ENCODE data around the gene NTHL1. TPM values are rescaled to one million over a fixed set of nuclear protein-coding genes. Genes with fewer than 3 reads are reported as not detected.

NTHL1 gene
- total and polyA plus RNA-seq, 10 of the 15 experiments (the other 5 are each of a cell fraction or from before 2014, with no cell fraction given): 0.85 to 54.7 (median 39.0) TPM

- TF ChIP-seq HCFC1 (IDR thresholded peaks at IDR 0.05; ENCODE audit: low read length) (no peak), ZNF384 (IDR thresholded peaks at IDR 0.05; ENCODE audit: borderline replicate concordance, low read depth, low read length) (no peak)
Observed at GRCh38 chr16:2028620-2029220, 18.9 kb downstream of the NTHL1 start (continued).

GRCh38 chr16:2028146-2028545, 19.5 kb downstream of the NTHL1 start:
- H3K9ac ChIP-seq (ENCODE audit: control insufficient read depth, insufficient read depth, low read length): no peak overlapping the region
- CTCF ChIA-PET: no interaction called here
- in situ Hi-C loops (cut with MboI): no loop called here

More at GRCh38 chr16:2028146-2028545, 19.5 kb downstream of the NTHL1 start:
- peaks cover 11 to 13% of the 10 kb centered on the region in 2 experiments for H3K27me3 ChIP-seq (replicated peaks in 1 of 2; ENCODE audit: control insufficient read depth in 2 of 2, insufficient read depth in 2 of 2, low read length in 1 of 2)
- intact Hi-C loops (cut with micrococcal nuclease; ENCODE audit: unreplicated experiment): no loop called here
- RAD21 ChIA-PET (ENCODE audit: unreplicated experiment): no interaction called here
- 29% methylated on average over 3 of the region's 3 CpGs for WGBS (ENCODE audit: insufficient coverage, insufficient replicate concordance, low lambda C conversion rate, missing lambda C conversion rate)
- peaks cover 2% of the 10 kb centered on the region; the same call in 1 of the 2 replicates for H3K4me1 ChIP-seq (ENCODE audit: control insufficient read depth, insufficient read depth, low read length)
- H3K9me3 ChIP-seq (replicated peaks; ENCODE audit: control insufficient read depth, insufficient read depth, low read length): no peaks in the 10 kb centered on the region
- no peak overlapping the region for H3K27ac ChIP-seq (ENCODE audit: control insufficient read depth, insufficient read depth)
- DNase-seq (ENCODE audit: low read depth, low spot score): no peak
- no peak for ATAC-seq
- no peak overlapping the region for H3K4me2 ChIP-seq (ENCODE audit: control insufficient read depth, insufficient read depth)
- no TSS peak for BruUV-seq (replicated peaks)
- H2AFZ ChIP-seq (ENCODE audit: control insufficient read depth, low read depth, low read length): no peak overlapping the region
- TF ChIP-seq ZBTB4 (CRISPR knock-in tag; IDR thresholded peaks at IDR 0.05): no peak
- TF ChIP-seq CUX1 (IDR thresholded peaks at IDR 0.05; ENCODE audit: insufficient replicate concordance, low read depth, low read length): no peak
- no peak for TF ChIP-seq SPI1 (IDR thresholded peaks at IDR 0.05; ENCODE audit: borderline replicate concordance, insufficient read depth, low read depth, low read length)
- TF ChIP-seq MYB (IDR thresholded peaks at IDR 0.05; ENCODE audit: borderline replicate concordance, low read depth, low read length): no peak
- no peak for TF ChIP-seq NR2C2 (IDR thresholded peaks at IDR 0.05; ENCODE audit: borderline replicate concordance, control insufficient read depth, insufficient read length, low read depth)
- H3K36me3 ChIP-seq (ENCODE audit: control insufficient read depth in 2 of 2, insufficient read depth in 2 of 2, low read length in 1 of 2): no peaks in the 10 kb centered on the region
- no peak overlapping the region for H3K4me3 ChIP-seq
- peaks cover 5% of the 10 kb centered on the region; the same call in 1 of the 2 replicates for H4K20me1 ChIP-seq (ENCODE audit: control insufficient read depth, insufficient read depth)
- FAIRE-seq: no peak
- no peaks in the 10 kb centered on the region for H3K79me2 ChIP-seq (ENCODE audit: control insufficient read depth, insufficient read depth, low read length)
- POLR2A ChIA-PET: no interaction called here
- SMC1A ChIA-PET (ENCODE audit: uncharacterized antibody, unreplicated experiment): interaction anchor here (0.9 kb wide), 1 partner anchor 112 kb away, joined by 4 read pairs; no protein-coding TSS in a partner anchor
